ENCODE data around the gene TCEANC. TPM values are rescaled to one million over a fixed set of nuclear protein-coding genes. Genes with fewer than 3 reads are reported as not detected.

TCEANC gene
- total RNA-seq, 4 donors from 2014 or later: 2.5 to 6.9 (median 2.7) TPM

DNA sequence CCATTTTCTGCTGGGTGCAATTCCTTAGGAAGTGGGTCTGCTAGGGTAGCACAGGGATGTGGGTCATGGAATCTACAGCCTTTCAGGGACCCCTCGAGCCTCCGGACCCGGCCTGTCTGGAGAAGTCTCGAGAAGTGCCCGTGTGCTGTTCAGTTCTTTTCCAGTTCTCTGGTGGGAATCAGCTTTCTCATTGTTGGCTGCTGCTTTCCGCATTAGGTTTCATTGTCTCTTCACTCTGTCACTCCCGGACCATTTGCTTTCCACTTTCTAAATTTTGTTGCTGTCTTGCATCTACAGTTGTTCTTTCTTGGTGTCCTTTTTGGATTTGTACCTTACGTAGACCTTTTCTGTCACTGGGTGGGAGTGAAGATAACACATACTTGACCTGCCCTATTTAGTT lies 42.0 kb downstream of the TCEANC start:
- intact Hi-C loops (cut with DNase I; ENCODE audit: low total_unique reads): no loop called here
- H3K4me3 ChIP-seq (ENCODE audit: low read depth, poor library complexity, severe bottlenecking): no peak overlapping the region
- TF ChIP-seq POLR2A (IDR thresholded peaks at IDR 0.05): no peak
- TF ChIP-seq, protein P1, sequence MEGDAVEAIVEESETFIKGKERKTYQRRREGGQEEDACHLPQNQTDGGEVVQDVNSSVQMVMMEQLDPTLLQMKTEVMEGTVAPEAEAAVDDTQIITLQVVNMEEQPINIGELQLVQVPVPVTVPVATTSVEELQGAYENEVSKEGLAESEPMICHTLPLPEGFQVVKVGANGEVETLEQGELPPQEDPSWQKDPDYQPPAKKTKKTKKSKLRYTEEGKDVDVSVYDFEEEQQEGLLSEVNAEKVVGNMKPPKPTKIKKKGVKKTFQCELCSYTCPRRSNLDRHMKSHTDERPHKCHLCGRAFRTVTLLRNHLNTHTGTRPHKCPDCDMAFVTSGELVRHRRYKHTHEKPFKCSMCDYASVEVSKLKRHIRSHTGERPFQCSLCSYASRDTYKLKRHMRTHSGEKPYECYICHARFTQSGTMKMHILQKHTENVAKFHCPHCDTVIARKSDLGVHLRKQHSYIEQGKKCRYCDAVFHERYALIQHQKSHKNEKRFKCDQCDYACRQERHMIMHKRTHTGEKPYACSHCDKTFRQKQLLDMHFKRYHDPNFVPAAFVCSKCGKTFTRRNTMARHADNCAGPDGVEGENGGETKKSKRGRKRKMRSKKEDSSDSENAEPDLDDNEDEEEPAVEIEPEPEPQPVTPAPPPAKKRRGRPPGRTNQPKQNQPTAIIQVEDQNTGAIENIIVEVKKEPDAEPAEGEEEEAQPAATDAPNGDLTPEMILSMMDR (IDR thresholded peaks at IDR 0.05): no peak
- WGBS, 2 donors: 61 to 72% methylated on average over 8 of the region's 8 CpGs
- no peak for DNase-seq (ENCODE audit: low spot score in 2 of 2)

DNA sequence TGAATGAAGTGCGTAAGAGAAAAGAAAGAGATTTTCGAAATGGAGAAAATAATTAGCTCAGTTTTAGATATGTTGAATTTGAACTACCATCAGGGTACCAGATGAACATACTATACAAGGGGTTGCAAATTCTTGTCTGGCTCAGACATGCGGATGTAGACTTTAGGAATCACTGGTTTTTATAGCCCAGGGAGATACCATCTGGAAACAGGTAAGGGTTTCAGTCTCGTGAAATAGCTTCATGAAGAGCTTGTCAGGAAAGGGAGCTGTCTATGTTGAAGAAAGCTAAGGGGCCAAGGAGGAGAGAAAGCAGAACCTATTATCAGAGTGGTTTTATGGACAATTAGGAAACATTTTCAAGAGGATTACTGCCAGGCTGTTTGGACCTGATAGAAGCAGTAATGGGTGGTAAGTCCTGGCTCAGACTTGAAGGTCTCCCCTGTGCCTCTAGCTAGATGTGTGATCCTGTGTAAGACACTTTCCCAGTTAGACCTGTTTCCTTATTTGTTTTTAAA lies 42.7 kb downstream of the TCEANC start:
- no peak overlapping the region for H3K4me3 ChIP-seq (ENCODE audit: low read depth, poor library complexity, severe bottlenecking)
- no peak for DNase-seq (ENCODE audit: low spot score in 2 of 2)
- intact Hi-C loops (cut with DNase I; ENCODE audit: low total_unique reads): no loop called here
- 64 to 73% methylated on average over 4 of the region's 4 CpGs for WGBS, 2 donors
- TF ChIP-seq, protein P1 (IDR thresholded peaks at IDR 0.05): no peak
- no peak for TF ChIP-seq POLR2A (IDR thresholded peaks at IDR 0.05)

DNA sequence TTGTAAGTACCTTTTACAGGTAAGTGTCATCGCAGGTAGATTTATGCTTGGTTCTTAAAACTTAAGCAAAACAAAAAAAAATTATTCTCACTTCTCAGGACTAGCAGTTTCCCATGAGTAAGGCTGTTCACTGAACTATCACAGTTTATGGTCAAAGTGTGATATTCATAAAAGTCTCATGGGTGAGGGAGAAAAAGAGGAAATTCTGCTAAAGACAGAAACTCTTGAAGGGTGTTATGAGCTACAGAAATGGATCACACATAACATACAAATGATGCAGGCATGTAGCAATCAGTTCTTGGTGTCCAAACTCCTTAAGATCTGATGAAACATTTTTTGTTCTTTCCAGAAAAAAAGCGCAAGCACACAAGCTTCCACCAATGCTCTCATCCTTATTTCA lies 44.5 kb downstream of the TCEANC start:
- H3K4me3 ChIP-seq (ENCODE audit: low read depth, poor library complexity, severe bottlenecking): no peak overlapping the region
- intact Hi-C loops (cut with DNase I; ENCODE audit: low total_unique reads): no loop called here
- no peak for DNase-seq (ENCODE audit: low spot score in 2 of 2)
- no peak for TF ChIP-seq POLR2A (IDR thresholded peaks at IDR 0.05)
- WGBS, 2 donors: 80 to 88% methylated on average over 2 of the region's 2 CpGs

DNA sequence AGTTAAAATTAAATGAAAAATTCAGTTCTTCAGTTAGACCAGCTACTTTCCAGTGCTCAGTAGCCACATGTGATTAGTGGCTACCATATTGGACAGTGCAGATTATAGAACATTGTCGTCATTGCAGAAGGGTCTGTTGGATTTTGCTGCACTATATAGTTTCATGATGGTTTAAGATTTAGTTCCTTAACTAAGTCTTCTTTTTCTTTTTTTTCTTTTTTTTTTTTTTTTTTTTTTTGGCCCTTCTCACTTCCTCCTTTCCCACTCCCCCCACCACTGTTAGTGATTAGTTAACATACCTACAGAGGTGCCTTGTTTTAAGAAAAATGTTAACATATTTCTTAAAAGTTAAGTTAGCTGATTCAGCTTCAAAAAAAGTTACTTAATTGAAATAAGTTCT lies 45.0 kb downstream of the TCEANC start:
- no peak for DNase-seq (ENCODE audit: low spot score in 2 of 2)
- no peak overlapping the region for H3K4me3 ChIP-seq (ENCODE audit: low read depth, poor library complexity, severe bottlenecking)
- TF ChIP-seq, protein P1 (IDR thresholded peaks at IDR 0.05): no peak
- no peak for TF ChIP-seq POLR2A (IDR thresholded peaks at IDR 0.05)
- WGBS, 2 donors: 87 to 94% methylated on average over 1 of the region's 1 CpG
- intact Hi-C loops (cut with DNase I; ENCODE audit: low total_unique reads): no loop called here

DNA sequence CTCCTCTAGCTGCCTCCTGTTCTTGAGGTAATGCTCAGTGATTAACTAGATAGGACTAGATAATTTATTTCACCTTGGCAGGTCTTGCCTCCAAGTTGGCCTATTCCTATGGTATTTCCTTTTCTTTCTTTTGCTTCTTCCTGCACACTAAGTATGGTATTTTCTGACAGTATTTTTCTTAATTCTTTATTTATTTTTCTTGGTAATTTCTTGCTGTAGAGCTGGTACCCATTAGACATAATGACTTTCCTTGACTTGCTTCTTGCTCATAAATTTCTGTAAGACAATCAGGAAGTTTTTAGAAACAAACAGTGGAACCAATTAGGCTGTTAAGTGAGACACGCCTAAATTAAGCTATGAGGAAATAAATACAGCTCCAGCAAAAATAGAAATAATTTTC lies 45.5 kb downstream of the TCEANC start:
- intact Hi-C loops (cut with DNase I; ENCODE audit: low total_unique reads): no loop called here
- H3K4me3 ChIP-seq (ENCODE audit: low read depth, poor library complexity, severe bottlenecking): no peak overlapping the region
- TF ChIP-seq POLR2A (IDR thresholded peaks at IDR 0.05): no peak
- WGBS, 2 donors: 14 to 40% methylated on average over 1 of the region's 1 CpG
- DNase-seq (ENCODE audit: low spot score in 2 of 2): no peak

DNA sequence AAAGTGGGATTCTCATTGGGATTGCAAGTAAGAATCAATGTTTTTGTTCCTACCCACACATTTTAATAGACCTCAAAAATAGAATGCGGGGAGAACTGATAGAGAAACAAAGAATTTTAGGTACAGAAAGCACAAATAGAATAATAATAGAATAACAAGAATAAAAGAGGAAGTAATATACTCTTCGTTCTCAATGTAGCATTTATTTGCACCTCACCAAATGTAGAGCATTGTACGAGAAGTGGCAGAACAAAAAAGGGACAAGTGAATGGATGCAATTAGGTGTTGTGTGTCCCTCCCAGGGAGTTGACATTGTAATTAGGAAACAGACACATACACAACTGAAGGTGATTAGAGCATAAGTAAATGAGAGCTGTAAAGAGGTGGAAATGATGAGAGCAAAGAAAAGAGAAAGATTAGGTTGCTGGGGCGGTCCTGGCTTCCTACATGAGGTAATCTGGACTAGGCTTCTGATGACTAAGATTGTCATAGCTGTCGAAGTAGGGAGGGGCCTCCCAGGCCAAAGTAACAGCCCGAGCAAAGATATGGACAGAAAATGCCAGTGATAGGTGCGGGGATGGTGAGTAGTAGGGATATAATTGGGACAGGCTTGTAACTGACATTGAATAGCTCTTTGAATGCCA lies 46.4 kb downstream of the TCEANC start:
- no peak overlapping the region for H3K4me3 ChIP-seq (ENCODE audit: low read depth, poor library complexity, severe bottlenecking)
- WGBS, 2 donors: 45 to 56% methylated on average over 7 of the region's 7 CpGs
- intact Hi-C loops (cut with DNase I; ENCODE audit: low total_unique reads): no loop called here
- no peak for TF ChIP-seq POLR2A (IDR thresholded peaks at IDR 0.05)
- TF ChIP-seq, protein P1 (IDR thresholded peaks at IDR 0.05): no peak
- DNase-seq (ENCODE audit: low spot score in 2 of 2): no peak

DNA sequence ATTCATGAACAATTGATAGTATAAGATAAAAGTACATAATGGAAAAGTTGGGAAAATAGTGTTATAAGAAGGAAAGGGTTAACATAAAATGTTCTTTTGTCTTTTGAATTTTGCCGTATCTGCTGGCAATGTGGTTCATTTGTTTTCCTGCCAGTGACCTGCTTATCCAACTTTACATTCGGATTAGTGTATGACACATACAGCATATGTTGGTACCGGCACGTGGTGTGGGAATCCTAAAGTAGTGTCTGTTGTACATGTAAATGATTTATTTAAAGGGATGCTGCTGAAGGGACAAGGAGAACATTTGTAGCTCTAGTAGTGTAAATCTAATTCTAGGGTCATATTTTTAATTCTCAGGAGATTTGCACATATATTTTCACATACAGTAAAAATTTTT lies 47.4 kb downstream of the TCEANC start:
- intact Hi-C loops (cut with DNase I; ENCODE audit: low total_unique reads): no loop called here
- no peak overlapping the region for H3K4me3 ChIP-seq (ENCODE audit: low read depth, poor library complexity, severe bottlenecking)
- DNase-seq (ENCODE audit: low spot score in 2 of 2): no peak
- 36 to 50% methylated on average over 4 of the region's 4 CpGs for WGBS, 2 donors
- TF ChIP-seq POLR2A (IDR thresholded peaks at IDR 0.05): no peak
- TF ChIP-seq, protein P1 (IDR thresholded peaks at IDR 0.05): no peak
